Fibroblast of lung (primary cell): ENCODE data around the gene GRID1.

Experiments
- EZH2 ChIP-seq: IDR thresholded peaks from 2 replicates; pipeline ENCODE4 v1.5.1; 2012; ENCODE audit warnings: low read length, control low read depth, mild to moderate bottlenecking; ENCODE audit errors: missing control alignments
- TF ChIP-seq, protein P1 (sequence below), 2 donors: IDR thresholded peaks in 1 of 2; conservative IDR thresholded peaks in 1 of 2; 1 replicate in 1 of 2; 2 replicates in 1 of 2; pipeline ENCODE4 v1.5.1; 2011 to 2012; ENCODE audit warnings: low read length in 2 of 2, control low read depth in 1 of 2, inconsistent platforms in 1 of 2, low read depth in 1 of 2, mild to moderate bottlenecking in 1 of 2

DNA sequence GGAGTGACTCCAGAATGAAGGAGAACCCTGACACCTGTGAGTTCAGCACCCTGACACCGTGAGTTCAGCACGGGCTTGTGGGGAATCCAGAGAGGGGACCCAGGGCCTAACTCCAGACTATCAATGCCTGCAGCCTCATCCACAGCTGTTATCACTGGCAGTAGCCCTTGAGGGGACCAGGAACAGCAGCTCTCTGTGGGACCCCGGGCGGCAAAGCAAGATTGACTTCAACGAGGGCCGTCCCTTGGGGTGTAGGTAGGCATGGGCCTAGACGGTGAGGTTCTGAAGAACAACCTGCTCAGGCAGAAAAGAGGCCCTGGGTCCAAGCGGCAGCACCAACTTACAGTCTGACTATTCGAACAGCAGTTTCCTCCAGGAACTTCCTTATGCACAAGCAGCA lies 8.9 kb downstream of the GRID1 start:
- TF ChIP-seq EZH2, result no peak
- TF ChIP-seq, protein P1, sequence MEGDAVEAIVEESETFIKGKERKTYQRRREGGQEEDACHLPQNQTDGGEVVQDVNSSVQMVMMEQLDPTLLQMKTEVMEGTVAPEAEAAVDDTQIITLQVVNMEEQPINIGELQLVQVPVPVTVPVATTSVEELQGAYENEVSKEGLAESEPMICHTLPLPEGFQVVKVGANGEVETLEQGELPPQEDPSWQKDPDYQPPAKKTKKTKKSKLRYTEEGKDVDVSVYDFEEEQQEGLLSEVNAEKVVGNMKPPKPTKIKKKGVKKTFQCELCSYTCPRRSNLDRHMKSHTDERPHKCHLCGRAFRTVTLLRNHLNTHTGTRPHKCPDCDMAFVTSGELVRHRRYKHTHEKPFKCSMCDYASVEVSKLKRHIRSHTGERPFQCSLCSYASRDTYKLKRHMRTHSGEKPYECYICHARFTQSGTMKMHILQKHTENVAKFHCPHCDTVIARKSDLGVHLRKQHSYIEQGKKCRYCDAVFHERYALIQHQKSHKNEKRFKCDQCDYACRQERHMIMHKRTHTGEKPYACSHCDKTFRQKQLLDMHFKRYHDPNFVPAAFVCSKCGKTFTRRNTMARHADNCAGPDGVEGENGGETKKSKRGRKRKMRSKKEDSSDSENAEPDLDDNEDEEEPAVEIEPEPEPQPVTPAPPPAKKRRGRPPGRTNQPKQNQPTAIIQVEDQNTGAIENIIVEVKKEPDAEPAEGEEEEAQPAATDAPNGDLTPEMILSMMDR (conservative IDR thresholded peaks at IDR 0.05 in 1 of 2, IDR thresholded peaks at IDR 0.05 in 1 of 2; ENCODE audit: low read depth in 1 of 2, low read length in 2 of 2), result no peak
